IPS-NIHi7 (cell line): ENCODE results near the gene INPP4B.
"Not testable (repeated sequence)": the region's sequence is repeated elsewhere in the genome, so short reads cannot be mapped to it uniquely, and the experiment has no call there.

Experiments
- DNase-seq: peaks from one replicate; pipeline ENCODE4 v3.0.0; 2012; ENCODE audit warnings: mixed read lengths; ENCODE audit errors: extremely low spot score

Gene INPP4B

GRCh38 chr4:142683997-142684396 is 162.1 kb downstream of the INPP4B start:
- no peak for DNase-seq

GRCh38 chr4:142683503-142683902 is 162.6 kb downstream of the INPP4B start:
- DNase-seq, result no peak

DNA sequence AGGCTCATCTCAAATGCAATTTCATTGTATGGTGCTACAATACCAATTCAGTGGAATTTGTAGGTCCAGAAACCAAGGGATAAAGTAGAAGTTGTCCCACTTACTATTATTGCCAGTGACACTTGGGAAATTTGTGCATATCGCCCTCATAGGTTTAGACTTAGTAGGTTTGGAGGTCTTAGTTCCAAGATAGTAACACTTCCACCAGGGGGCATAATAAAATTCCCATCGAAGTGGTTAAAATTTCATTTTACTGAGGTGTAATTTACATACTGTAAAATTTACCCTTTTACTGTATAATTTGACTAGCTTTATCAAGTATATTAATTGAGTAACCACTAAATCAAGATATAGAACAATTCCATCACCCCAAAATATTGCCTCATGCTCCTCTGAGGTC is 174.6 kb downstream of the INPP4B start:
- DNase-seq, result no peak

DNA sequence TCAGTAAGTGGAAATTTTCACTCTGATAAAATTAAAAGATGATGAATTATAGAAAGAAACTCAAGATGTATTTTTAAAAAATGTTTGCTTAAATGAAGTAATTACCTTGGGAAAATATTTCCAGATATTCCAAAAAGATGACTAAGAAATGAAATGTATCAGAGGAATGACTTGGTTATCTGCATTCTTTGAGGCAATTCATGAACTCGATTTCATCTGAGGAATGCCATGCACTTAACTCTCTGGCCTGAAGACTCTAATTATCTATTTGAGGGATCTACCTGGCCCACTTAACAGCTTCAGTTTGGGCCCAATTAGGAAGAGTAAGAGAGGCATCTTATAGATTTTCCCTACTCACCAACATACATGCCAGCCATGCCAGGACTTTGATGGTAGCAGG is 182.3 kb downstream of the INPP4B start:
- no peak for DNase-seq

DNA sequence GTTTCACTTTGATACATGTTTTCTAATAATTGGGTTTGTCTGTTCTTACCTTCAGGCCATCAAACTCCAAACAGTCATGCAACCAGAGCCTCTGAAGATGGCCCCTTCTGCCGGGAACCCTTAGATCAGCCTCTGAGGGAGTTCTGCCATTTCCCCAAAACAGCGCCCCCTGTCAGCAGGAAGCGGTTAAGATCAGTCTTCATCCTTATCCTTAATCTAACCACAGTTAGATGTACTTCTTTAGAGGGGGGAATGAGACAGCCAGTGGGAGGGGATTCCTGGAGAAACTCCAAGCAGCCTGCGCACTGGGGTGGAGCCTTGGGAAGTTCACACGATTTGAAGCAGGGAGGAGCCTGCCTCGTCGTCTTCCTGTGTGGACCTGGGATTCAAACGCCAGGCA is 185.4 kb downstream of the INPP4B start:
- no peak for DNase-seq

DNA sequence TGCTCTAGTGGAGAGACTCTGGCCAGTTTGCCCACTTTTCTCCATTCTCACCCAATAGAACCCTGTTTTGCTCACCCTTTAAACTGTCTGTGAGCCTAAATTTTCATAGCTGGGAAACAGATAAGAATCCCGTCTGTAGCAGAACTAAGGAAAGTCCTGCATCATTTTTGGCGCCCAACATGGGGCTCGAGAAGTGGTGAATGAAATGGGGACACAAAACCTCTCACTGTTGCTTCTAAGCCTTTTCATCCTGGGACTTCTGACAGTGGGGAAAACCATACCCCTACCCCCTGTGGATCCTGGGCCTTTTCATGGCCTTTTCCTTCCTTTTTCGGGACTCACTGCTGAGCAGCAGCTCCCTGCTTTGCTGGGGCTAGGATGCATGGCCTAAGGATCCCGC is 189.9 kb downstream of the INPP4B start:
- DNase-seq, result no peak

GRCh38 chr4:142648378-142648777 is 197.7 kb downstream of the INPP4B start:
- no peak for DNase-seq

DNA sequence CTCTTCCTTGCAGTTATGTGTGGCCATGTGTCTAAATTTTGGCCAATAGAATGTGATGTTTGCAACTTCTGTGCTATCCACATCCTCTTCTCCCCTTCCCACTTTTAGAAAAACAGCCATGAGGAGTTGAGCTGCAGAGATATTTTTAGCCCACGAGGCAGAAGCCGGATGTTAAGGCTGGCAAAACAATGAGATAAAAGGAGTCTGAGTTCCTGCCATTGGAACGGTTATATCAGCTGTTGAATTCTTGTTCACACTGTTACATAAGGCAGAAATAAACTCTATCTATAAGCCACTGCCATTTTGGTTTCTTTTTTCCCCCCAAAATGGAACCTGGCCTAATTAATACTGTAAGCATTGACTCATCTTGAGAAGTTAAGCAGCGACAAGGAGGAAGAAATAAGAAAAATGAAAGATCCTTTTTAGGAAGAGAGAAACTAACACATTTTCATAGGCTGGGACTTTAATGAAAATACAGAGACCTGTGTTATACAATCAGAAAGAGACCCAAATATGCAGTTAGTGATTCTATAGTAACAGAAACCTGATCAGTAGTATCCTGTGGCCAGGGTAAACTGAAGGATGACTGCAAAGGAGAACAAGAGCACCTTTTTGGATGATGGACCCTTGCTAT is 200.5 kb downstream of the INPP4B start:
- DNase-seq, result no peak

DNA sequence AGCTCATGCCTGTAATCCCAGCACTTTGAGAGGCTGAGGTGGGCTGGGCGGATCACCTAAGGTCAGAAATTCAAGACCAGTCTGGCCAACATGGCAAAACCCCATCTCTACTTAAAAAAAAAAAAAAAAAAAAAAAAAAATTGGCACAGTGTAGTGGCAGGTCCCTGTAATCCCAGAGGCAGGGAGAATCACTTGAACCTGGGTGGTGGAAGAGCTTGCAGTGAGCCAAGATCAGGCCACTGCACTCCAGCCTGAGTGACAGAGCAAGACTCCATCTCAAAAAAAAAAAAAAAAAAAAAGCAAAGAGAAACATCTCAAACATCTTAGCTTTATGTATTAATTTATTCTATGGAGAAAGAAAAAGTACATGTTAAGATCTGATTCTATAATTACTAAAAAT is 201.5 kb downstream of the INPP4B start:
- DNase-seq, result not testable (repeated sequence)

DNA sequence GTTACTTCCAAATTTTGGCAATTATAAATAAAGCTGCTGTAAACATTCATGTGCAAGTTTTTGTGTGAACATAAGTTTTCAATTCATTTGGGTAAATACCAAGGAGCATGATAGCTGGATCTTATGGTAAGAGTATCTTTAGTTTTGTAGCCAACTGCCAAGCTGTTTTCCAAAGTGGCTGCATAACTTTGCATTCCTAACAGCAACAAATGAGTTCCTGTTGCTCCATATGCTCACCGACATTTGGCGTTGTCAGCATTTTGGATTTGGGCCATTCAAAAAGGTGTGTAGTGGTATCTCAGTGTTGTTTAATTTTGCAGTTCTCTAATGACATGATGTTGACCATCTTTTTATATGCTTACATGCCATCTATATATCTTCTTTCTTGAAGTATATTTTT is 208.5 kb downstream of the INPP4B start:
- DNase-seq, result no peak

DNA sequence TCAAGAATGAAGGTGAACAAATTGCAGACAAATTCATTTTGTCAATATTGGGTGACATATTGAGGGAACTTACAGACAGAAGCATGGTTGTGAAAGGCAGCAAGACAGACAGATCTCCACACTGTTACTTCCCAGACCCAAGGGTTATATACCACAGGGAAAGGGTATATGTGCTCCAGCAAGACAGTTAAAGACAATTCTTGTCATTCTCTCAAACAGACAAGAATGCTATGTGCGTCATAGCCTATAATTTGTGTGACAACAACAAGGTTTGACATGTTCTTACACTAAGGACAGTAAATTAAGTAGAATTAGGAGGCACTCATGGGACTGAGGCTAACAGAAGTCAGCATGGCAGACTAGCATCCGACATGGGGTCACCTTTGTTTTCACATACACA is 214.3 kb downstream of the INPP4B start:
- DNase-seq, result no peak

- DNase-seq, result no peak
These were observed 230.8 kb downstream of the INPP4B start for GRCh38 chr4:142615324-142615665.

DNA sequence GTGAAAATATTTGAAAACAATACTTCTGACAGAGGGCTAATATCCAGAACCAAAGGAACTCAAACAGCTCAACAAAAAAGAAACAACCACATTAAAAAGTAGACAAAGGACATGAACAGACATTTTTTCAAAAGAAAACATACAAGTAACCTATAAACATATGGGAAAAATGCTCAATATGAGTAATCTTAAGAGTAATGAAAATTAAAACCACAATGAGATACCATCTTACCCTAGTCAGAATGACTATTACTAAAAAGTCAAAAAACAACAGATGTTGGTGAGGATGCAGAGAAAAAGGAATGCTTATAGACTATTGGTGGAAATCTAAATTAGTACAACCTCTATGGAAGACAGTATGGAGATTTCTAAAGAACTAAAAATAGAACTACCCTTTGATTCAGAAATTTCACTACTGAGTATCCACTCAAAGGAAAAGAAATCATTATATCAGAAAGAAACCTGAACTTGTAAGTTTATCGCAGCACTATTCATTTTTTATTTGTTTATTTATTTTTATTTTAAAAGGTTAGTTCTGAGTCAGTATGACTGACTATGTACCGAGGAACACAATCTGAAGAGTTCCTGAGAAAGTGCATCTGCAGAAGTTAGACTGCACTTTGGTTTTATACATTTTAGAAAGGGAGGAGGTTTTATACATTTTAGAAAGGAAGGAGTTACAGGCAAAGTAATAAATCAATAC is 231.3 kb downstream of the INPP4B start:
- DNase-seq, result no peak

DNA sequence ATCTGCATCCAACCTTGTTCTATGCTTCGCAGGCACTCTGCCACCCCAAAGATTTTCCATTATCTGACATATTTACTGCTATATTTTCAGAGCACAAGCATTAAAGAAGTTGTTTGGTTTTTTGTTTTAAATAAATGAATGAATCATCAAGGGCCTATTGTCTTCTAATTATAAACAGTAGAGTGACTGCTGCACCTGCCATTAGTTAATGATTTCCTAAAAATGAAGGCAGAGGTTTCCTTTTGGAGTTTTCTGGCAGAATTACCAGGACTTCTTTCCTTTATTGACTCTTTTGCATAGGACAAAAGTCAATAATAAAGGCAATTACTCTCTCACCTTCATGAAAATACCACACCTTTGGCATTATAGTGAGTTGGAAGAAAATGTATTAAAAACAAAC is 238.1 kb downstream of the INPP4B start:
- no peak for DNase-seq

DNA sequence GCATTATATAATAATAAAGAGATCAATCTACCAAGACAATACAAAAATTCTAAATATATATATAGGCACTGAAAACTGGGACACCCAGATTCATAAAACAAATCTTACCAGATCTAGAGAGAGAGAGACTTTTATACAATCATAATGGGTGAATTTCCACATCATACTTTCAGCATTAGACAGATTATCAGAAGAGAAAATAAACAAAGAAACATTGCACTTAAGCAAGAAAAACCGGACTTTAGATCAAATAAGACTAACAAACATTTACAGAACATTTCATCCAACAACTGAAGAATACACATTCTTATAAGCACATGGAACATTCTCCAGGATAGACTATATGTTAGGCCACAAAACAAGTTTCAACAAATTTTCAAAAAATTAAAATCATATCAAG is 245.1 kb downstream of the INPP4B start:
- DNase-seq, result no peak

- no peak for DNase-seq
These were observed 248.0 kb downstream of the INPP4B start for GRCh38 chr4:142598132-142598531.

DNA sequence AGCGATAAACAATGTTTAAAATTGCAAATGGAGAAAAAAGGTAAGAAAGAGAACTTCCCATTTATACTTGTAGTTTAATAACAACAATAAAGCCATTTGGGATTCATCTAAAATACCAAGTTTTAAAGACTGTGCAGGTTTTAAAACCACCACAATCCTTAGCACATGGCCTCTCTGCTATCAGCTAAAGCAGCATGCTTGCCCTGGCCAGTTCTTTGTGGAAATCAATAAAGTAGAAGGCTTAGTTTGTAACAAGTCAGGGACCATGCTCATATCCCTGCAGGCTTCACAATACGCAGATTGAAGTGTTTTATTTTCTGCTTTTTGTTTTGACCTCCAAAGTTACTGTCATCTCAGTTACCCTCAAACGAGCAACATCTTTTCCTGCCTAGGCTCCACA is 249.5 kb downstream of the INPP4B start:
- DNase-seq, result no peak

DNA sequence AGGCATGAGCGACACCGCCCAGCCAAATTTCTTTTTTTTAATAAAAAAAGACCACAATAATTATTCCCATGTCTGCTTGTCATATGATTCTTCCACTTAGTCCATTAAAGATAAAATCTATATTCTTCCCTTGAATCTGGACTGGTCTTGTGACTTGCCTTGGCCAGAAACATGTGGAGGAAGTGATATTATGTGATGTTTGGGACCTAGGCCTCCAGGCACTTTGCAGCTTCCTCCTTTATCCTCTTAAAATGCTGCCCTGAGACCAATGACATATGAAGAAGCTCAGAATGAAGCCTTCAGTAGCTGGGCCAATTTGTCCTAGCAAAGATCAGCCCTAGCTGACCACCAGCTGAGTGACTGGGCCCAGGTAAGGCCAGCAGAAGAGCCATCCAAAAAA is 250.0 kb downstream of the INPP4B start:
- DNase-seq, result no peak

DNA sequence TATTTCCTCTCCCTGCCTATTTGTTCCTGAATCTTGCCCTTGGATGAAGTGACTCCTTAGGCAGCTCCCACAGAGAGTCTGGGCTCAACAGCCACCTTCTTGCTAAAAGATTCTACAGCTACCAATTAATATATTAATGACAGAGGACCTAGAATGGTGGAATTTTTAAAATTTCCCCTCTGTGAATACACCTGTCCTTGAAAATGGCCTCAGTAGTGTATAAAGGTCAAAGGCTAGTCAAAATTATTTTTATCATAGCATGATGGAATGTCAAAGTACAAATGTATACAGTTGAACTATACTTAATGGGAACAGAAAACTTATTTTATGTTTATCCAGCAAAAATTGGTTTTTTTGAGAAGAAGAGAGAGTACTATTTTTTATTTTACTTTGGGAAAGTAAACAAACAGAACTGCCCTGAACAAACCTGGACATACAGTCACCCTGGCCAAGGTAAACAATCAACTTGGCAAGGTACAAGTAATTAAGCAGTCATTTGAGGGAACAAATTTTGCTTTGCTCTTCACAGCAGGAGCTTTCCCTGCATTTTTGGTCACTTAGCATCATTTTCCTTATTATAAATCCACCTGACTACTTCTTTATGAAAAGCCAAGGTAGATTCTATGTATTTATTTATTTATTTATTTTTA is 250.8 kb downstream of the INPP4B start:
- no peak for DNase-seq

DNA sequence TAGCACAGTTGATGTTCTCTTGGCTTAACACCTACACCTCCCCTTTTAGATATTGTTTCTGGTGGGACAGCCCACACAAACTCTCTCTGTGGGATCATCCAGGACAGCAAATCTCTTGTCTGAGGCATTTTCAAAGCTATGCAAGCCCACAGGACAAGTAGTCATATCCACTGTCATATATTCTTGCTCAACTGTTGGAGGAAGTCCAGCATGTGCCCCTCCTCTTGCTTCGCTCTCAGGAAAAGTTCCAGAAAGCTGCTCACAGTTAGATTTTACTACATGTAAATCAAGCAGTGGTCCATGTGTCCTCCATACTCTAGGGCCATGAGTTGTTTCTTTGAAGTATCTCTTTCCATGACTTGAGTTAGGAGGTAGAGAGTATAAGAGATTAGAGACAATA is 260.7 kb downstream of the INPP4B start:
- DNase-seq, result no peak

DNA sequence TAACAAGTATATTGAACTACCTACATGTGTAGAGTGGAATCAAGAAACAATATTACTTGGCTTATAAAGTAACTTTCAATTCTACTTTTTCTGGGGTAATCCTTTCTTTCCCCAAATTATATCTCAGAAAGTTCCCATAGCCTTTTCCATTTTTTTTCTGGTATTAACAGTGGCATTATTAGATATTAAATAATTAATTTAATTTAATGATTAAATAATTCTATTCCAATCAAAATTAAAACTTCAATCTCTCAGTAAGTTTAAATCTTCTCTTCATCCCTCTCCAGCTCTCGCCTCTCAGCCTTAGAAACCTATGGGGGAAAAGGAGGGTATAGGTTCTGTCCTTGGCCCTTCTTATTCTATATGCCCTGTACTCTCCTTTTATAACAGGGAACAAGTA is 262.4 kb downstream of the INPP4B start:
- DNase-seq, result no peak

DNA sequence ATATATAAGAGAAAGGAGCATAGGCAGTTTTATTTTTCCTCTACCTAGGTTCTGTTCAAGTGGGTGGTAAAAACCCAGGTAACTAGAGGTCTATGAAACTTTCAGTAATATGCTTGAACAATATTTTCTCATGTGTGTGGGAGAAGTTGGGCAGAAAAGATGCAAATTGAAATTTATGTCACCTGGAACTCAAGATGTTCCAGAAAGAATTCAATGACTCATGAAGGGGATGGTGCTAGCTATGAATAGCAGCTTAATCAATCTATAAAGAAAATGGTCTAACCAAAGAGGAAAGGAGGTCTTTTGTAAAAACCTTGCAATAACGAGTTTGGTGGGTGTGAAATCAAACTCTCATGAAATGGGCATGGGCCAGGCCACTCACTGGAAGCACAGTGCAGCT is 263.8 kb downstream of the INPP4B start:
- DNase-seq, result no peak

- no peak for DNase-seq
These were observed 264.2 kb downstream of the INPP4B start for GRCh38 chr4:142581881-142582280.
